ENCODE data around the gene TTK.

The TTK gene

DNA sequence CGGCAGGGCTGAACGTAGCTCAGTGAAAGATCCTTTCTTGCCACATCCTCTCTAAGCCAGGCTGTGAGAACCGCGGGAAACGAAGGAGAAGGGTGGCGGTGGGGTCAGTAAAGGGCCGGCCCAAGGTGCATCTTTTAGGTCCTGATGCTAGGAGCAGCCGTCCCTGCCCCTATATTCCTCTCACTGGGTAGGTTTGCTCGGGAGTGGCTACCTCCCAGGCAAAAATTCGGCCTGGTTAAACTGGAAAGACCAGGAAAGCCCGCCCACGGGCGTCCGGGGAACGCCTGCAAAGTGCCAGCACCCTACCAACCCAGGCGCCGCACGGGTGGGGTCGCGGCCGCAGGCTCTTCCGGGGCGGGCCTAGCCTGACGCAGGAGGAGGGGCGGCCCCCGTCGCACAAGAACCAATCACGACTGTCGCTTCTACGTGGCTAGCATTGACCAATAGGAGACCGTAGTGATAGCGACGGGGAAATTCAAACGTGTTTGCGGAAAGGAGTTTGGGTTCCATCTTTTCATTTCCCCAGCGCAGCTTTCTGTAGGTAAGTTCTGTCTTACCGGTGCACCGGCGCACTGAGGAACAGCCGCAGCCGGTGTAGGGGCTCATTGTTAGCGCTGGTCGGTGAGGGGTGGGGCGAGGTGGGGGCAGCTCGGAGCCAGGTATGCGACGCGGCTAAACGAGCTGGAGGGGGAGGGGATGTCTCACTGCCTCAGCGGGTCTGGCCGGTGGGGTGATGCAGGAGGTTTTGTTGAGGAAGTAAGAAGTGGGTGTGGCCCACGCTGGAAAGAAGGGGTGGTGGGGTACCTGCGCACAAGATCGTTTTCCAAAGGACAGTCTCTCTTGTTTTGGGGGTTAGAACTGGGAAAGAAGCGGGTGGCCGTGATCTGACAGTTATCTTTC, at the start of gene TTK:
TSS of gene TTK (plus strand) at position 477 of the 900 bp plus-strand sequence. CDS start 1,195 bp downstream, outside the sequence.
- no peaks in the 10 kb centered on the region for H3K27me3 ChIP-seq (ENCODE audit: control insufficient read depth, insufficient read depth, low read length)
- WGBS (ENCODE audit: insufficient coverage, insufficient read length): no CpG with 5 or more reads among the region's 56 CpGs
- no peaks in the 10 kb centered on the region for H3K9me3 ChIP-seq (ENCODE audit: control insufficient read depth, insufficient read depth, low read length)
- H3K36me3 ChIP-seq (ENCODE audit: control insufficient read depth, insufficient read depth, low read length): peaks cover 2% of the 10 kb centered on the region; the same call in 1 of the 2 replicates
- H3K4me3 ChIP-seq (ENCODE audit: low read length): peak within 1 kb of the TSS; percentile 97; the same call in 1 of the 2 replicates
- H3K27ac ChIP-seq (ENCODE audit: low read length): no peak within 1 kb of the TSS
- peak; percentile 79 for DNase-seq (ENCODE audit: low read depth, low spot score)
- no peaks in the 10 kb centered on the region for H3K4me1 ChIP-seq (ENCODE audit: control insufficient read depth, insufficient read depth, low read length)

DNA sequence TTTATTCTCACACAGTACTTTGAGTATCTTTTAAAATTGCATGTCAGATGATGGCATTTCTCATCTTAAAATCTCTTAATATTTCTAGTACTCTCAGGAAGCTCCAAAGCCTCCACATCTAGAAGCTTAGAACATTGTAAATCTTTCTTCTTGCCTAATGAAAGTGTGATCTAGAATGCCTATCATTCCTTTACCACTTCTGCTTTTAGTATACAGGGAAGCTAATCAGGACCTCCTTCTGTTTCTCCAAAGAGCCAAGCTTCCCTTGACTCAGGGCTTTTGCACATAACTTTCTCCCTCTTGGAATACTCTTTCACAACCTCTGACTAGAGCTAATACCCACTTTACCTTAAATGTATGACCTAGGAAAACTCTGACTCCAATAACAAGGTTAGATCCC, 49.6 kb upstream of the TTK start:
- Histone ChIP-seq H3K4me3 (ENCODE audit: low read length) (no peak overlapping the region), H3K27ac (ENCODE audit: low read length) (no peak overlapping the region), H3K9me3 (ENCODE audit: control insufficient read depth, insufficient read depth, low read length) (no peaks in the 10 kb centered on the region), H3K36me3 (ENCODE audit: control insufficient read depth, insufficient read depth, low read length) (no peaks in the 10 kb centered on the region), H3K4me1 (ENCODE audit: control insufficient read depth, insufficient read depth, low read length) (no peaks in the 10 kb centered on the region), H3K27me3 (ENCODE audit: control insufficient read depth, insufficient read depth, low read length) (no peaks in the 10 kb centered on the region)
- DNase-seq (ENCODE audit: low read depth, low spot score): no peak

GRCh38 chr6:79964607-79965081, 39.8 kb upstream of the TTK start:
- no peaks in the 10 kb centered on the region for H3K4me1 ChIP-seq (ENCODE audit: control insufficient read depth, insufficient read depth, low read length)
- DNase-seq (ENCODE audit: low read depth, low spot score): no peak
- no peak overlapping the region for H3K4me3 ChIP-seq (ENCODE audit: low read length)
- no peaks in the 10 kb centered on the region for H3K9me3 ChIP-seq (ENCODE audit: control insufficient read depth, insufficient read depth, low read length)
- no peak overlapping the region for H3K27ac ChIP-seq (ENCODE audit: low read length)
- no peaks in the 10 kb centered on the region for H3K36me3 ChIP-seq (ENCODE audit: control insufficient read depth, insufficient read depth, low read length)
- no peaks in the 10 kb centered on the region for H3K27me3 ChIP-seq (ENCODE audit: control insufficient read depth, insufficient read depth, low read length)
- no CpG with 5 or more reads among the region's 3 CpGs for WGBS (ENCODE audit: insufficient coverage, insufficient read length)

- Histone ChIP-seq H3K4me1 (ENCODE audit: control insufficient read depth, insufficient read depth, low read length) (no peaks in the 10 kb centered on the region), H3K27ac (ENCODE audit: low read length) (no peak overlapping the region), H3K4me3 (ENCODE audit: low read length) (no peak overlapping the region), H3K9me3 (ENCODE audit: control insufficient read depth, insufficient read depth, low read length) (no peaks in the 10 kb centered on the region), H3K36me3 (ENCODE audit: control insufficient read depth, insufficient read depth, low read length) (no peaks in the 10 kb centered on the region), H3K27me3 (ENCODE audit: control insufficient read depth, insufficient read depth, low read length) (no peaks in the 10 kb centered on the region)
- DNase-seq (ENCODE audit: low read depth, low spot score): no peak
These were observed 37.3 kb upstream of the TTK start for GRCh38 chr6:79967178-79967577.

- WGBS (ENCODE audit: insufficient coverage, insufficient read length): no CpG with 5 or more reads among the region's 5 CpGs
- no peak for DNase-seq (ENCODE audit: low read depth, low spot score)
- Histone ChIP-seq H3K36me3 (ENCODE audit: control insufficient read depth, insufficient read depth, low read length) (no peaks in the 10 kb centered on the region), H3K4me3 (ENCODE audit: low read length) (no peak overlapping the region), H3K4me1 (ENCODE audit: control insufficient read depth, insufficient read depth, low read length) (no peaks in the 10 kb centered on the region), H3K27ac (ENCODE audit: low read length) (no peak overlapping the region), H3K9me3 (ENCODE audit: control insufficient read depth, insufficient read depth, low read length) (no peaks in the 10 kb centered on the region), H3K27me3 (ENCODE audit: control insufficient read depth, insufficient read depth, low read length) (no peaks in the 10 kb centered on the region)
These were observed 34.7 kb upstream of the TTK start for GRCh38 chr6:79969784-79970183.

DNA sequence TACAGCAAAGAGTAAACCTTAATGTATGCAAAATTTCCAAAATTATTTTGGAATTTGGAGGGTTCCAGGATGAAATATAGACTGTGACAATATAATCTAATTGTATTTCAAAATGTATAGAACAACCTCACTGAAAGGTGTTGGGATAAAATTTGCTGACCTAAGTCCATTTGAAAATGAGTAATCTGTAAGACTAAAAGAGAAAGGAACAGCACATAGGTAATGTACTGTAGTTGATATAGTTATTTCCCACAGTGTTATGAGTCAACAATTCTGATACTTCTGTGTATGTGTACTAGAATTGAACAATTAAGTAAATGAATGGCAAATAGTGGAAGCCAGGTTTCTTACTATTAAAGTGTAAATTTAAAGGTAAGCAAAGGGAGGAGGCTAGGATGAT, 33.3 kb upstream of the TTK start:
- H3K27ac ChIP-seq (ENCODE audit: low read length): no peak overlapping the region
- no peaks in the 10 kb centered on the region for H3K4me1 ChIP-seq (ENCODE audit: control insufficient read depth, insufficient read depth, low read length)
- H3K27me3 ChIP-seq (ENCODE audit: control insufficient read depth, insufficient read depth, low read length): no peaks in the 10 kb centered on the region
- H3K36me3 ChIP-seq (ENCODE audit: control insufficient read depth, insufficient read depth, low read length): no peaks in the 10 kb centered on the region
- no peak overlapping the region for H3K4me3 ChIP-seq (ENCODE audit: low read length)
- no peak for DNase-seq (ENCODE audit: low read depth, low spot score)
- no peaks in the 10 kb centered on the region for H3K9me3 ChIP-seq (ENCODE audit: control insufficient read depth, insufficient read depth, low read length)

GRCh38 chr6:79981652-79982051, 22.8 kb upstream of the TTK start:
- Histone ChIP-seq H3K9me3 (ENCODE audit: control insufficient read depth, insufficient read depth, low read length) (no peaks in the 10 kb centered on the region), H3K27me3 (ENCODE audit: control insufficient read depth, insufficient read depth, low read length) (no peaks in the 10 kb centered on the region), H3K4me3 (ENCODE audit: low read length) (no peak overlapping the region), H3K36me3 (ENCODE audit: control insufficient read depth, insufficient read depth, low read length) (no peaks in the 10 kb centered on the region), H3K27ac (ENCODE audit: low read length) (no peak overlapping the region), H3K4me1 (ENCODE audit: control insufficient read depth, insufficient read depth, low read length) (no peaks in the 10 kb centered on the region)
- no peak for DNase-seq (ENCODE audit: low read depth, low spot score)
- no CpG with 5 or more reads among the region's 4 CpGs for WGBS (ENCODE audit: insufficient coverage, insufficient read length)

- Histone ChIP-seq H3K9me3 (ENCODE audit: control insufficient read depth, insufficient read depth, low read length) (no peaks in the 10 kb centered on the region), H3K27me3 (ENCODE audit: control insufficient read depth, insufficient read depth, low read length) (no peaks in the 10 kb centered on the region), H3K4me1 (ENCODE audit: control insufficient read depth, insufficient read depth, low read length) (no peaks in the 10 kb centered on the region), H3K4me3 (ENCODE audit: low read length) (no peak overlapping the region), H3K36me3 (ENCODE audit: control insufficient read depth, insufficient read depth, low read length) (no peaks in the 10 kb centered on the region), H3K27ac (ENCODE audit: low read length) (no peak overlapping the region)
- no peak for DNase-seq (ENCODE audit: low read depth, low spot score)
- no CpG with 5 or more reads among the region's 2 CpGs for WGBS (ENCODE audit: insufficient coverage, insufficient read length)
These were observed 20.2 kb upstream of the TTK start for GRCh38 chr6:79984261-79984660.

DNA sequence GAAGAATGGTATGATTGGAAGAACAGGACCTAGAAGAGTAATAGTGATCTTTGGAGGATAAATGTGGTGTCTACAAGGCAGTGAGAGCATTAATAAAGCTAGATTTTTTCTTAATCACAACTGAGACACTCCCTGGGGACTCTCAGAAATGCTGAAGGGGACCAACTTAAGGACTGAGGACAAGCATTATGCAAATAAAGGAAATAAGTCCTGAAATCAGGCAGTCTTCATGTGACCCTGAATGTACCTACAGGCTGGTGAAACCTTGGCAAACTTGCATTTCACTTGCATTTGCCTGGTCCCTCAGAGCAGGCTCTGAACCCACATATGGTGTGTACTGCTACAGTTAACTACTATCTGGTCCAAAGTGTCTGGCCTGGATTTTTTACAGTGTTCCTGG, 19.3 kb upstream of the TTK start:
- H3K4me3 ChIP-seq (ENCODE audit: low read length): no peak overlapping the region
- no peak overlapping the region for H3K27ac ChIP-seq (ENCODE audit: low read length)
- H3K9me3 ChIP-seq (ENCODE audit: control insufficient read depth, insufficient read depth, low read length): no peaks in the 10 kb centered on the region
- DNase-seq (ENCODE audit: low read depth, low spot score): no peak
- H3K27me3 ChIP-seq (ENCODE audit: control insufficient read depth, insufficient read depth, low read length): no peaks in the 10 kb centered on the region
- no peaks in the 10 kb centered on the region for H3K4me1 ChIP-seq (ENCODE audit: control insufficient read depth, insufficient read depth, low read length)
- no peaks in the 10 kb centered on the region for H3K36me3 ChIP-seq (ENCODE audit: control insufficient read depth, insufficient read depth, low read length)

DNA sequence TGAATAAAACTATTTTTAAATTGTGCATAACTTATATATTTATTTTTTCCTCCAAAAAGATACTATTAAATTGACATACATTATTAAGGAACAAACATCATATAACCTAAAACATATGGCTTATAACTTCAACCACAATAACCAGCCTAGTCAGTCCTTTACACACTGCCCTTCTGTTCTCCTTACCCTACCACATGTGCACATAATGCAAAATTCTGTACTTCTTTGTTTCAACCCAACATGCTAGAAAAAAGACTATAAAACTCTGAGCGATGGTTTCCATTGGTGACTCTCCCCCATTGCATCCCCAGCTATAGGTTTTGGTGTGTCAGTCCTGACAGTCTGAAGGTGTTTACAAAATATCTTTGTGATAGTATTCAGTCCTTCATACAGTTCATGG, 14.8 kb upstream of the TTK start:
- no peak for DNase-seq (ENCODE audit: low read depth, low spot score)
- H3K4me3 ChIP-seq (ENCODE audit: low read length): no peak overlapping the region
- no peaks in the 10 kb centered on the region for H3K9me3 ChIP-seq (ENCODE audit: control insufficient read depth, insufficient read depth, low read length)
- no peaks in the 10 kb centered on the region for H3K4me1 ChIP-seq (ENCODE audit: control insufficient read depth, insufficient read depth, low read length)
- no peaks in the 10 kb centered on the region for H3K36me3 ChIP-seq (ENCODE audit: control insufficient read depth, insufficient read depth, low read length)
- no peak overlapping the region for H3K27ac ChIP-seq (ENCODE audit: low read length)
- WGBS (ENCODE audit: insufficient coverage, insufficient read length): no CpG with 5 or more reads among the region's 1 CpG
- no peaks in the 10 kb centered on the region for H3K27me3 ChIP-seq (ENCODE audit: control insufficient read depth, insufficient read depth, low read length)
